Activated naive CD4-positive, alpha-beta T cell treated with anti-CD3 and anti-CD28 coated beads, Interleukin-2, amount 10 ng/mL, durations not matched to agents 7 days and 5 days (primary cell): ENCODE measurements around the gene SETDB2.
A peak's percentile ranks its signal among the peaks of the same experiment; 100 is the strongest.

Experiments
- CTCF ChIA-PET: fragments of 350-600 bp; sonication (Branson Sonifier 250); formaldehyde crosslinking; loops from one replicate; lab custom pipeline; 2021; ENCODE audit warnings: antibody characterized with exemption; lab: Charles Lee
- DNase-seq: peaks from one replicate; pipeline ENCODE4 v3.0.0-alpha.2; 2020
- H3K27ac Mint-ChIP-seq: one replicate; pipeline ENCODE4 v1.8.0; 2021; ENCODE audit warnings: mild to moderate bottlenecking, moderate library complexity, mixed read lengths
- H3K27me3 Mint-ChIP-seq: one replicate; pipeline ENCODE4 v1.8.0; 2021; ENCODE audit warnings: mild to moderate bottlenecking, mixed read lengths
- H3K36me3 Mint-ChIP-seq: one replicate; pipeline ENCODE4 v1.8.0; 2021; ENCODE audit warnings: mixed read lengths
- H3K4me1 Mint-ChIP-seq: one replicate; pipeline ENCODE4 v1.8.0; 2021; ENCODE audit warnings: mixed read lengths
- H3K4me3 Mint-ChIP-seq: one replicate; pipeline ENCODE4 v1.8.0; 2021; ENCODE audit warnings: mild to moderate bottlenecking, moderate library complexity, mixed read lengths
- H3K9me3 Mint-ChIP-seq: one replicate; pipeline ENCODE4 v1.8.0; 2021; ENCODE audit warnings: mixed read lengths

SETDB2 gene

DNA sequence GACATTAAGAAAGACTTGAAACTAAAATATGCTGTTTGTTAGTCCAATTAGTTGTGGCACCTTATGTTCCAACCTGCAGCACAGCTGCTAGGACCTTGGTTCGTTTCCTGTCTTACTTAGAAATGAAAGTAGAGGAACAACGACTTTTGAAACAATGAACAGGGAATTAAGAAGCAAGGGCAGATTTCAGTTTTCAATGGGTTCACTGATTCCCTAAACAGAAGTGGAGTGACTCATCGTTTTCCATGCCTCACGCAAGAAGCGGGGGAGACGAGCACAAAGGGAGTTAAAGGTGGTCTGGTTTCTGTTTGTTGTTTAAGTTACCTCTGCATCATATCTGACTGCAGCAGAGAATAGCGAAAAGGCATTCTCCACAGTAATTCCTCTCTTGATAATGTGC, 96.5 kb downstream of the SETDB2 start:
- Mint-ChIP-seq H3K27ac (peak overlapping the region; percentile 85), H3K9me3 (no peaks in the 10 kb centered on the region), H3K36me3 (peaks cover 25% of the 10 kb centered on the region), H3K4me3 (peak overlapping the region; percentile 60), H3K4me1 (peaks cover 21% of the 10 kb centered on the region), H3K27me3 (no peaks in the 10 kb centered on the region)
- DNase-seq: peak; percentile 29
- CTCF ChIA-PET: interaction anchor here (0.9 to 1.4 kb wide), 2 partner anchors 15 to 20 kb away, joined by 4 read pairs; no protein-coding TSS in a partner anchor

GRCh38 chr13:49543656-49544055, 99.6 kb downstream of the SETDB2 start:
- CTCF ChIA-PET: no interaction called here
- Mint-ChIP-seq H3K4me1 (peaks cover 21% of the 10 kb centered on the region), H3K27me3 (no peaks in the 10 kb centered on the region), H3K27ac (no peak overlapping the region), H3K4me3 (no peak overlapping the region), H3K36me3 (peaks cover 25% of the 10 kb centered on the region), H3K9me3 (no peaks in the 10 kb centered on the region)
- DNase-seq: no peak
